NCI-H226 (cell line): ENCODE measurements around the gene TUBA1C.
A peak's percentile ranks its signal among the peaks of the same experiment; 100 is the strongest.
"Not testable (repeated sequence)": the region's sequence is repeated elsewhere in the genome, so short reads cannot be mapped to it uniquely, and the experiment has no call there.

Source experiments
- DNase-seq: peaks from one replicate; pipeline ENCODE4 v3.0.0-alpha.2; 2015

Gene TUBA1C

DNA sequence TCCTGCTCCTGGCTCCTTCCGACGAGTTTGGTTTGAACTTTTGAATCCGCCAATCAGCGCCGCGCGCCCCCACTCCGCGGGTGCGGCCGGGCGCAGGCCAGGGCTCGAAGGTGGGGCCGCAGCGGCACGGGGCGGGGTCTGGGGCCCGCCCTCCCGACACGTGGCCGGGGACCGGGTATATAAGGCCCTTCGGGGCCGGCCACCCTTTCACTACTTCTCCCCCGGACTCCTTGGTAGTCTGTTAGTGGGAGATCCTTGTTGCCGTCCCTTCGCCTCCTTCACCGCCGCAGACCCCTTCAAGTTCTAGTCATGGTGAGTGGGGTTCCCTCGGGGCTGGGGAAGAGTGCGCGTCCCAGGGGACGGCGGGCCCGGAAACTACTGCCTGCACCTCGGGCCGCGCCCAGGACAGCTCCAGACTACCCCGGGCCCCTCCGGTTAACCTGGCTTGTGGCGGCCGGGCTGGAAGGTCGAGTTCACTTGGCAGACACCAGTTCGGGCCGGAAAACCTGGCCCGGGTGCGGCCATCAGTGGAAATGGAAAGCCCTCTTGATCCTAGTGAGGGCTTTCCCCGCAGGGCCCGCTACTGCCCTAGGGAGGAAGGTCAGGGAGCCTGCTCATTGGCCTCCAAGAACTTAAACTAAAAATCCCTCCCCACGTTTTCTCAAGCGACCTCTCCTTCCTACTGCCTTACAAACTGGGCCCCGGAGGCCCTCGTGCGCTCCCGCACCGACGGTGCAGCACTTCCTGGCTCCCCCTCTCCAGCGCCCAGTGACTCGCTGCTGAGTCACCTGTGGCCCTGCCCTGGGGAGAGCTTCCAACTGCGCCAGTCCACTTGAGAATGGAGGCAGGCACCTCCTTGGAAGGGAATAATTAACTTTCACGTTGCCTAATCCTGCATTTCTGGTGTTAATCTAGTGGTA, at the start of gene TUBA1C:
Gene TUBA1C, plus strand, starts transcription at position 210 of the 920 bp plus-strand sequence. Its CDS starts 100 bp downstream, at position 310.
- DNase-seq, result peak; percentile 98

GRCh38 chr12:49219417-49220026, 45.4 kb upstream of the TUBA1C start:
- peak; percentile 28 for DNase-seq

- no peak for DNase-seq
Measured at GRCh38 chr12:49220972-49221371, 43.9 kb upstream of the TUBA1C start.

DNA sequence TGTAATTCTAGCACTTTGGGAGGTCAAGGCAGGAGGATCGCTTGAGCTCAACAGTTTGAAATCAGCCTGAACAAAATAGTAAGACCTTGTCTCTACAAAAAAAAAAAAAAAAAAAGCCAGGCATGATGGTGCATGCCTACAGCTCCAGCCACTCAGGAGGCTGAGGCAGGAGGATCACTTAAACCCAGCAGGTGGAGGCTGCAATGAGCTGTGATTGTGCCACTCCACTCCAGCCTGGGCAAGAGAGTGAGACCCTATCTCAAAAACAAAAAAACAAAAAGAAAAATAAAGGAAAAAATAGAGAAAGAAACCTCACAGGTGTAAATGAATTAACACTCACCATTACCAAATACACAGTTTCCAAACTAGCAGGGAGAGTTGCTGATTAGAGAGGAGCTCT, 41.8 kb upstream of the TUBA1C start:
- no peak for DNase-seq

GRCh38 chr12:49223590-49224369, 41.1 kb upstream of the TUBA1C start:
- DNase-seq, result no peak

- peak; percentile 41 for DNase-seq
Measured at GRCh38 chr12:49225576-49226166, 39.2 kb upstream of the TUBA1C start.

GRCh38 chr12:49227713-49228112, 37.2 kb upstream of the TUBA1C start:
- DNase-seq, result no peak

GRCh38 chr12:49228653-49229052, 36.2 kb upstream of the TUBA1C start:
- no peak for DNase-seq

DNA sequence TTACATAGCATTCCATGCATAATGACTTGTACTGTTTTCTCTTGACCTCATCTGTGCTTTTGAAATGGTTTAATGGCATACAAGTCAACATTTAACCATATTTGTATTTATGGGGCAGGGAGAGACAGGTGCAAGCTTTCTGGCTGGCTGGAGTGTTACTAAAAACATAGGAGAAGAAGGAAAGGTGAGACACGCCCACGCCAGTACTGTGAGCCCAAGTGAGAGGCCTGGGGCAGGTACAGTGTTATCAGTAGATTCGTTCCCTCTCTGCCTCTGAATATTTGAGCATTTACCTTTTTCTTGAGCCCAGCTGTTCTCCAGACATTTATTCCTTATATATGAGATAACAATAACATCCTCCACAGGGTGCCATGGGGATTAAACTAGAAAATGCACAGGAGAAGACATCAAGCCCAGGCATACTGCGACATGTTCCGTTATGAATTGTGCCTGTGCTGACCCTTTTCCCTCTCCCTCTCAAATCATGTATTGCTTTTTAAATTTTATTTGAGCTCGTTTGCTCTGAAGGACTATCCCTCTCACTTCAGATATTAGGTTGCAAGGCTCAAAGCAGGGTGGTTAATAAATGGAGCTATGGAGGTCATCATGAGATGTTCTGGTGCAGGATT, 34.6 kb upstream of the TUBA1C start:
- DNase-seq, result no peak

DNA sequence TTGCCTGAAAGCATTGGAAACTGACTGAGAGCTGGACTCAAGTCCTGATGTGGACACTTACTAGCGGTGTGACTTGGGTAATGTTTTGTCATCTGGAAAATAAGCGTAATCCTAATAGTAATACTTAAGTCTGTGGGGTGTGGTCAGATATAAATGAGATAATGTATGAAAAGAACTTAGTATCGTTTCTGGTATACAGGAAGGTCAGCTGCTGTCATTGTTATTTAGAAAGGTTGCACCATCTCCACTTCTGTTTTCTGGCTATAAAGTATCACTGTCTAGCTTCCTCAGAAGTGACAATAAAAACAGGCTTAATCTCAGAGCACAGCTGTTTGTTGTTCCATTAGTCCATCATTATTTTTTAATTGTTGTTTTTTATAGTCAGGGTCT, 34.1 kb upstream of the TUBA1C start:
- DNase-seq, result no peak

DNA sequence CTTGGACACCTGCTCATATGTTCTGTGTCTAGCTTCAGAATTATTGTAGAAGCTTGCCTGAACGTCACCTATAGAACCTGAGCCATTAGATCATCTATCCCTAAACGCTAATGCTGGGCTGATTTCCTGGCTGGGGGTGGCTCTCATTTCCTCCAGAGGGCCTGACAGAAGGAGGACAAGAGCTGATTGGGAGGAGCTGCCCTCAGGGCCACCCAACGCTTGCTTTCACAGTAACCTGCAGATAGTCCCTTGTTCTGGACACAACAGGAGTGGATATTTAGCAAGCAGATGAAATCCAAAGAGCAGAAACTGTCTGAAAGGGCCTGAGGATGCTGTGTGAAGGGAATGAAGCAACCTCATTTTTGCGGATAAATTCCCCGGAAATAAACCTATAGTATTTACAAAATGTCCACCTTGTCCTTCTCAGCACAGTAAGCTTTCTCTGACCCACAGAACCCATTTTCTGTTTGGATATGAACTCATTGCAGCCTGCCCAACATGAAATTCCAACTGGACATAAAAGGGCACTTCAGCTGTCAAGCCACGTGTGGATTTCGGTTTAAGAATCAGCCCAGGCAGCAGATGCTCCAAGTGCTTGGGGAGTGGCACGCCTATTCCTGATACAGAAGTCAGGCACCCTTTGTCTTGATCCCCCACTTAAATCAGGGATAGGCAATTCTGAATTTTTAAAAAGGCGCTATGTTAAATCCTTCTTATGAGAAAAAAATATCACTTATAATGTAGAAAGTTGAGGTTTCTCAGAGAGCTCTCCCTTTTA, 32.8 kb upstream of the TUBA1C start:
- no peak for DNase-seq

GRCh38 chr12:49232940-49233841, 31.7 kb upstream of the TUBA1C start:
- DNase-seq, result no peak

GRCh38 chr12:49233842-49234526, 30.9 kb upstream of the TUBA1C start:
- no peak for DNase-seq

DNA sequence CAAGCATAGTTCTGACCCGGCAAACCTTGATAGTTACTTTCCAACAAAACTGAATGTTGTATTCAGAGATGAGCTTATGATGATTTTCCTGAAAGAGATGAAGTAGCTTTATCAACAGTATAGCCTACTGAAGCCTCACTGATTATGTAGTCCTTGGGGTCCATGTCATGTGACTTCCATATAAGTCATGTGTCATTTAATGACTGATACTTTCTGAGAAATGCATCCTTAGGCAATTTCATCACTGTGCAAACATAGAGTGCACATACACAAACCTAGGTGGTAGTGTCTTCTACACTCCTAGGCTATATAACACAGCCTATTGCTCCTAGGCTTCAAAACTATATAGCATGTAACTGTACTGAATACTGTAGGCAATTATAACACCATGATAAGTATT, 28.5 kb upstream of the TUBA1C start:
- DNase-seq, result no peak

DNA sequence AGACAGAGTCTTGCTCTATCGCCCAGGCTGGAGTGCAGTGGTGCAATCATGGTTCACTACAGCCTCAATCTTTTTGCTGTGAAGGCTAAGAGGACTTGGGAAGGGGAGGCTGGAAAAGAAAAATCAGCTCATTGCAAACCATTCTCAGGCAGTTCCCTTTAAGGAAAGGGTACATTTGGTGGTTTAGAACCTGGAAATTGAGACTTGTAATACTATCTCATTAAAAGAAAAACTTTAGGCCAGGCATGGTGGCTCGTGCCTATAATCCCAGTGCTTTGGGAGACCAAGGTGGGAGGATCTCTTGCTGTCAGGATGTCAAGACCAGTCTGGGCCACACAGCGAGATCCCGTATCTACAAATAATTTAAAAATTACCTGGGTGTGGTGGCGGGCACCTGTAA, 21.3 kb upstream of the TUBA1C start:
- no peak for DNase-seq

GRCh38 chr12:49244176-49244575, 20.7 kb upstream of the TUBA1C start:
- DNase-seq, result no peak

DNA sequence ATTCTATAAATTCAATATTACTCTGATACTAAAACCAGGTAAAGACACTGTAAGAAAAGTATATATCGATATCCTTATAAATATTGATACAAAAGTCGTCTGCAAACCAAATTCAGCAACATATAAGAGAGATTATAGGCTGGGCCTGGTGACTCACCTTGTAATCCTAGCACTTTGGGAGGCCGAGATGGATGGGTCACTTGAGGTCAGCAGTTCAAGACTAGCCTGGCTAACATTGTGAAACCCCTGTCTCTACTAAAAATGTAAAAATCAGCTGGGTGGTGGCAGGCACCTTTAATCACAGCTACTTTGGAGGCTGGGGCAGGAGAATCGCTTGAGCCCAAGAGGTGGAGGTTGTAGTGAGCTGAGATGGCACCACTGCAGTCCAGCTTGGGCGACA, 13.5 kb upstream of the TUBA1C start:
- no peak for DNase-seq

DNA sequence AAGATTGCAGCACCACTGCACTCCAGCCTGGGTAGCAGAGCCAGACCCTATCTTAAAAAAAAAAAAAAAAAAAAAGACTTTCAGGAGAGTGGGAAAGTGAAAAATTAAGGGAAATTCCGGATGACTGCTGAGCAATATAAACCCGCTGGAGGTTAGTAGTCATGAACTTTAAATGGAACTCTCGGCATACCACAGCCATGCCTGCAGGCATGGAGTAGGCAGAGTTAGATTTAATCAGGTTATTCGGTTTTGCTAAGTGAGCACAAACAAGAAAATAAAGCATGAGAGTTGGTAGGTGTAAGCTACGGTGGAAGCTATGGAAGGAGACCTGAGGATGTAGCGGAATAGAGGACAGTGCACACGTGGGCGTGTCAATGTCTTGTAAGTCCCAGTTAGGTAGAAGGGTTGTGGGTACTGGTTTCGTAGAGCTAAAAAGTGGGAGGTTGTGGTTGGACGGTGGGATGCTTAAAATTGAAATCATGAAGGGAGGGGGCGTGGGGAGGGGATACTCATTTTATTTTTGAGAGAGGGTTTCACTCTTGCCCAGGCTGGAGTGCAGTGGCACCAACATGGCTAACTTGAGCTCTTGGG, 11.8 kb upstream of the TUBA1C start:
- peak; percentile 75 for DNase-seq

DNA sequence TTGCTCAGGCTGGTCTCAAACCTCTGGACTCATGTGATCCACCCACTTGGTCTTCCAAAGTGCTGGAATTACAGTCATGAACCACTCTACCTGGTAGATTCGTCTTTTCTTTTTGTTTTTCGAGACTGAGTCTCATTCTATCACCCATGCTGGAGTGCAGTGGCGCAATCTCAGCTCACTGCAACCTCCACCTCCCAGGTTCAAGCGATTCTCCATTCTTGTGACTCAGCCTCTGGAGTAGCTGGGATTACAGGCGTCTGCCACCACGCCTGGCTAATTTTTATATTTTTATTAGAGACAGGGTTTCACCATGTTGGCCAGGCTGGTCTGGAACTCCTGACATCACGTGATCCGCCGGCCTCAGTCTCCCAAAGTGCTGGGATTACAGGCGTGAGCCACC, 9.4 kb upstream of the TUBA1C start:
- DNase-seq, result not testable (repeated sequence)
